PC-9 (cell line): ENCODE results near the gene LAMC2.

Experiments
- EZH2 ChIP-seq: fragments of 200-600 bp; sonication (generic); IDR thresholded peaks from 2 replicates; pipeline ENCODE4 v1.8.0; 2017; ENCODE audit warnings: antibody characterized with exemption, low read depth
- TF ChIP-seq, protein P1 (sequence below): fragments of 200-600 bp; sonication (generic); conservative IDR thresholded peaks from 2 replicates; pipeline ENCODE4 v1.6.1; 2017; ENCODE audit warnings: mixed run types, antibody characterized with exemption, mild to moderate bottlenecking, moderate library complexity

DNA sequence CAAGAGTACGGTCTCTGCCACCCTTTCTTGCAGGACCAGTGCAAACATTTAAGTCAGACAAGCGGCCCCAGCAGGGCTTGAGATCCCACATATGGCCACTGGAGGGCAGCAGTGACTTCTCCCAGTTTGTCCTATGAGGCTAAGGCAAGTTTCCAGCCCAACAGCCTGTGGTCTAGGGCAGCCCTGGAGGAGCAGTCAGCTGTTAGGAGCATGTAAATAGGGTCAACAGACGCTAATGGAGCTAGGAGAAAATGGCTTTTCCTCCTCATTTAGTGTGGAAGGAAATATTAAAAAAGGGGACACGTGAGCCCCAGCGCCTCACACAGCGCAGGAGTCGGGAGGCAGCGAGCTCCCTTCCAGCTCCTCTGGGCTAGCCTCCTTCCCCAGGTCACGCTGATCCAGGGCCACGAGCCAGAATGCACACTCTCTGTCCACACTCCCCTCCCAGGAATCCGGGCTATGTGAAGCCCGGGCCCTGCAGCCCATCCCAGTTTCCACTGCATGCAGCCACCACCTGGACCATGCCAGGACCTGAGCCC is 95.6 kb downstream of the LAMC2 start:
- TF ChIP-seq, protein P1, sequence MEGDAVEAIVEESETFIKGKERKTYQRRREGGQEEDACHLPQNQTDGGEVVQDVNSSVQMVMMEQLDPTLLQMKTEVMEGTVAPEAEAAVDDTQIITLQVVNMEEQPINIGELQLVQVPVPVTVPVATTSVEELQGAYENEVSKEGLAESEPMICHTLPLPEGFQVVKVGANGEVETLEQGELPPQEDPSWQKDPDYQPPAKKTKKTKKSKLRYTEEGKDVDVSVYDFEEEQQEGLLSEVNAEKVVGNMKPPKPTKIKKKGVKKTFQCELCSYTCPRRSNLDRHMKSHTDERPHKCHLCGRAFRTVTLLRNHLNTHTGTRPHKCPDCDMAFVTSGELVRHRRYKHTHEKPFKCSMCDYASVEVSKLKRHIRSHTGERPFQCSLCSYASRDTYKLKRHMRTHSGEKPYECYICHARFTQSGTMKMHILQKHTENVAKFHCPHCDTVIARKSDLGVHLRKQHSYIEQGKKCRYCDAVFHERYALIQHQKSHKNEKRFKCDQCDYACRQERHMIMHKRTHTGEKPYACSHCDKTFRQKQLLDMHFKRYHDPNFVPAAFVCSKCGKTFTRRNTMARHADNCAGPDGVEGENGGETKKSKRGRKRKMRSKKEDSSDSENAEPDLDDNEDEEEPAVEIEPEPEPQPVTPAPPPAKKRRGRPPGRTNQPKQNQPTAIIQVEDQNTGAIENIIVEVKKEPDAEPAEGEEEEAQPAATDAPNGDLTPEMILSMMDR, result peak; percentile 96
- no peak for TF ChIP-seq EZH2
